Natural killer cell (primary cell): ENCODE results near the gene YIPF6. TPM values are rescaled to one million over a fixed set of nuclear protein-coding genes. Genes with fewer than 3 reads are reported as not detected.
"Not testable (repeated sequence)": the region's sequence is repeated elsewhere in the genome, so short reads cannot be mapped to it uniquely, and the experiment has no call there.

Experiments used
- ATAC-seq, 3 donors: fragments of 150-1000 bp in 2 of 3; fragments of 200-7000 bp in 1 of 3; cut with Tn5 transposase; 1 replicate in 1 of 3; 2 replicates in 2 of 3; pipeline ENCODE4 v1.10.0; 2021; ENCODE audit warnings: mild to moderate bottlenecking in 2 of 3, moderate library complexity in 2 of 3
- DNase-seq, 2 donors: peaks; one replicate each; pipeline versions ENCODE4 v3.0.0 to v3.0.0-alpha.2; 2013 to 2021; ENCODE audit warnings: mixed read lengths in 1 of 2
- H3K27ac ChIP-seq: one replicate; pipeline ENCODE4 v1.5.1; 2013; ENCODE audit warnings: mild to moderate bottlenecking, low read length
- H3K27me3 ChIP-seq: one replicate; pipeline ENCODE4 v1.6.1; 2013; ENCODE audit warnings: low read length; ENCODE audit not compliant: control insufficient read depth, insufficient read depth
- H3K36me3 ChIP-seq: one replicate; pipeline ENCODE4 v1.6.1; 2013; ENCODE audit warnings: low read length; ENCODE audit not compliant: control insufficient read depth, insufficient read depth
- H3K4me1 ChIP-seq: one replicate; pipeline ENCODE4 v1.6.1; 2013; ENCODE audit warnings: low read length; ENCODE audit not compliant: control insufficient read depth, insufficient read depth
- H3K4me3 ChIP-seq: one replicate; pipeline ENCODE4 v1.5.1; 2013; ENCODE audit warnings: low read length
- H3K9me3 ChIP-seq: one replicate; pipeline ENCODE4 v1.6.1; 2013; ENCODE audit warnings: low read length; ENCODE audit not compliant: control insufficient read depth, insufficient read depth
- H3K27ac Mint-ChIP-seq, 2 donors: one replicate each; pipeline ENCODE4 v1.8.0; 2022; ENCODE audit warnings: mild to moderate bottlenecking in 2 of 2, mixed read lengths in 2 of 2, moderate library complexity in 1 of 2
- H3K27me3 Mint-ChIP-seq, 2 donors: one replicate each; pipeline ENCODE4 v1.8.0; 2022; ENCODE audit warnings: low read depth in 2 of 2, mixed read lengths in 2 of 2
- H3K36me3 Mint-ChIP-seq: one replicate; pipeline ENCODE4 v1.8.0; 2022; ENCODE audit warnings: mixed read lengths
- H3K4me1 Mint-ChIP-seq, 2 donors: one replicate each; pipeline ENCODE4 v1.8.0; 2022; ENCODE audit warnings: mixed read lengths in 2 of 2
- H3K4me3 Mint-ChIP-seq: one replicate; pipeline ENCODE4 v1.8.0; 2022; ENCODE audit warnings: mild to moderate bottlenecking, moderate library complexity, mixed read lengths
- H3K9me3 Mint-ChIP-seq, 2 donors: one replicate each; pipeline ENCODE4 v1.8.0; 2022; ENCODE audit warnings: mixed read lengths in 2 of 2
- CTCF ChIP-seq: fragments of 200-600 bp; IDR thresholded peaks from one replicate; pipeline ENCODE4 v1.8.0; 2022; ENCODE audit warnings: antibody characterized with exemption
- WGBS: methylation state at CpG from one replicate; pipeline ENCODE4 v1.1.7; 2013; ENCODE audit warnings: missing lambda C conversion rate; ENCODE audit not compliant: insufficient coverage; 5-methylcytosine and 5-hydroxymethylcytosine counted together
- intact Hi-C: fragments of 100-400 bp; cut with micrococcal nuclease; formaldehyde crosslinking; loops from one replicate; pipeline ENCODE4 v1.14.2; 2022
- total RNA-seq, 4 donors: library from RNA; stranded (reverse); fragments of 120-200 nt in 1 of 4; gene quantifications; one replicate each; pipeline versions ENCODE4 v1.2.3 to v1.2.4, GENCODE V29; 2013 to 2022

YIPF6 gene
- total RNA-seq, 3 donors from 2014 or later (not counting 1 experiment from before 2014, with no cell fraction given): 14.1 to 22.0 (median 18.9) TPM

- DNase-seq (no peak), ATAC-seq (no peak)
- Mint-ChIP-seq H3K4me3 (no peak overlapping the region), H3K4me1 (no peaks in the 10 kb centered on the region), H3K9me3 (no peaks in the 10 kb centered on the region), H3K27ac (no peak overlapping the region), H3K27me3 (no peaks in the 10 kb centered on the region), H3K36me3 (peaks cover 8% of the 10 kb centered on the region)
- H3K4me3 ChIP-seq: no peak overlapping the region
- TF ChIP-seq CTCF: no peak
- peaks cover 3% of the 10 kb centered on the region for H3K36me3 ChIP-seq
- no peak overlapping the region for H3K27ac ChIP-seq
- no peaks in the 10 kb centered on the region for H3K27me3 ChIP-seq
- H3K9me3 ChIP-seq: no peaks in the 10 kb centered on the region
- no peaks in the 10 kb centered on the region for H3K4me1 ChIP-seq
- WGBS: 100% methylated on average over 1 of the region's 1 CpG
- intact Hi-C loops: no loop called here
These were observed 37.6 kb downstream of the YIPF6 start for GRCh38 chrX:68536429-68536828.

- no peak for DNase-seq
- Mint-ChIP-seq H3K27ac (no peak overlapping the region), H3K9me3 (peaks cover 0 to 3% of the 10 kb centered on the region in 2 donors)
These were observed 38.0 kb downstream of the YIPF6 start for GRCh38 chrX:68536884-68537283.

GRCh38 chrX:68550193-68550592 lies 51.3 kb downstream of the YIPF6 start:
- ATAC-seq (no peak), DNase-seq (no peak)
- no peaks in the 10 kb centered on the region for H3K9me3 Mint-ChIP-seq
- H3K27ac Mint-ChIP-seq: no peak overlapping the region
- H3K27me3 Mint-ChIP-seq: no peaks in the 10 kb centered on the region
- no CpG with 5 or more reads among the region's 3 CpGs for WGBS
- no peaks in the 10 kb centered on the region for H3K27me3 ChIP-seq
- no peak overlapping the region for H3K27ac ChIP-seq
- H3K4me1 ChIP-seq: no peaks in the 10 kb centered on the region
- H3K4me1 Mint-ChIP-seq: no peaks in the 10 kb centered on the region
- H3K36me3 Mint-ChIP-seq: no peaks in the 10 kb centered on the region
- no peak overlapping the region for H3K4me3 Mint-ChIP-seq
- no peaks in the 10 kb centered on the region for H3K36me3 ChIP-seq
- no peak for TF ChIP-seq CTCF
- no peaks in the 10 kb centered on the region for H3K9me3 ChIP-seq
- intact Hi-C loops: no loop called here
- no peak overlapping the region for H3K4me3 ChIP-seq

More at GRCh38 chrX:68536884-68537283, 38.0 kb downstream of the YIPF6 start:
- Histone ChIP-seq H3K36me3 (peaks cover 3% of the 10 kb centered on the region), H3K4me1 (no peaks in the 10 kb centered on the region), H3K27ac (no peak overlapping the region), H3K27me3 (no peaks in the 10 kb centered on the region), H3K4me3 (no peak overlapping the region), H3K9me3 (no peaks in the 10 kb centered on the region)
- ATAC-seq: no peak
- no peaks in the 10 kb centered on the region for H3K4me1 Mint-ChIP-seq
- peaks cover 8% of the 10 kb centered on the region for H3K36me3 Mint-ChIP-seq
- WGBS: no CpG with 5 or more reads among the region's 2 CpGs
- H3K4me3 Mint-ChIP-seq: no peak overlapping the region
- no peaks in the 10 kb centered on the region for H3K27me3 Mint-ChIP-seq
- TF ChIP-seq CTCF: no peak
- intact Hi-C loops: no loop called here

- Mint-ChIP-seq H3K27me3 (no peaks in the 10 kb centered on the region), H3K4me3 (no peak overlapping the region), H3K9me3 (no peaks in the 10 kb centered on the region), H3K4me1 (no peaks in the 10 kb centered on the region), H3K36me3 (no peaks in the 10 kb centered on the region), H3K27ac (no peak overlapping the region)
- H3K4me1 ChIP-seq: no peaks in the 10 kb centered on the region
- DNase-seq: no peak
- no peaks in the 10 kb centered on the region for H3K36me3 ChIP-seq
- H3K9me3 ChIP-seq: no peaks in the 10 kb centered on the region
- no peaks in the 10 kb centered on the region for H3K27me3 ChIP-seq
- H3K4me3 ChIP-seq: no peak overlapping the region
- WGBS: 87% methylated on average over 3 of the region's 4 CpGs
- no peak overlapping the region for H3K27ac ChIP-seq
- intact Hi-C loops: no loop called here
- no peak for ATAC-seq
- no peak for TF ChIP-seq CTCF
These were observed 57.2 kb downstream of the YIPF6 start for GRCh38 chrX:68556036-68556435.

GRCh38 chrX:68557126-68557525 lies 58.3 kb downstream of the YIPF6 start:
- H3K27me3 Mint-ChIP-seq, H3K9me3 Mint-ChIP-seq, H3K4me3 Mint-ChIP-seq, H3K36me3 Mint-ChIP-seq, intact Hi-C loops, H3K4me1 Mint-ChIP-seq, H3K4me3 ChIP-seq, H3K4me1 ChIP-seq, H3K27ac Mint-ChIP-seq, H3K27ac ChIP-seq, H3K27me3 ChIP-seq, H3K9me3 ChIP-seq, H3K36me3 ChIP-seq, DNase-seq, ATAC-seq: not testable (repeated sequence)
- 96% methylated on average over 4 of the region's 8 CpGs for WGBS
